SK-N-SH treated with all-trans-retinoic acid at 6 μM for 48 hours (cell line): ENCODE data around the gene RPS19BP1.

Experiments
- ARNTL ChIP-seq: fragments of 450-650 bp; formaldehyde crosslinking; IDR thresholded peaks from 2 replicates; pipeline ENCODE4 v1.5.0; 2020; ENCODE audit warnings: low read depth, mild to moderate bottlenecking, moderate library complexity, borderline replicate concordance
- CSRNP3 ChIP-seq: fragments of 250-450 bp; sonication (Bioruptor Pico); IDR thresholded peaks from 2 replicates; pipeline ENCODE4 v1.5.1; 2021; ENCODE audit warnings: mild to moderate bottlenecking, moderate library complexity
- ISL1 ChIP-seq: fragments of 250-450 bp; sonication (Bioruptor Pico); IDR thresholded peaks from 2 replicates; pipeline ENCODE4 v2.1.2; 2022; ENCODE audit warnings: mild to moderate bottlenecking, moderate library complexity
- PATZ1 ChIP-seq: fragments of 250-450 bp; sonication (Bioruptor Pico); IDR thresholded peaks from 2 replicates; pipeline ENCODE4 v1.8.0; 2020; ENCODE audit warnings: mild to moderate bottlenecking, moderate library complexity, borderline replicate concordance
- PPARA ChIP-seq: fragments of 250-450 bp; sonication (Bioruptor Pico); IDR thresholded peaks from 2 replicates; pipeline ENCODE4 v1.5.0; 2020; ENCODE audit warnings: mild to moderate bottlenecking, borderline replicate concordance
- RARB ChIP-seq: fragments of 250-450 bp; sonication (Bioruptor Pico); IDR thresholded peaks from 2 replicates; pipeline ENCODE4 v1.8.0; 2021; ENCODE audit warnings: mild to moderate bottlenecking, moderate library complexity
- SNAI2 ChIP-seq: fragments of 250-450 bp; sonication (Bioruptor Pico); IDR thresholded peaks from 2 replicates; pipeline ENCODE4 v1.5.0; 2020; ENCODE audit warnings: mild to moderate bottlenecking, moderate library complexity
- TSHZ2 ChIP-seq: fragments of 250-450 bp; sonication (Bioruptor Pico); IDR thresholded peaks from 2 replicates; pipeline ENCODE4 v1.5.0; 2020; ENCODE audit warnings: mild to moderate bottlenecking, moderate library complexity
- ZC3H10 ChIP-seq: fragments of 250-450 bp; sonication (Bioruptor Pico); IDR thresholded peaks from 2 replicates; pipeline ENCODE4 v1.5.1; 2021; ENCODE audit warnings: mild to moderate bottlenecking, moderate library complexity
- ZNF565 ChIP-seq: fragments of 450-650 bp; formaldehyde crosslinking; conservative IDR thresholded peaks from 2 replicates; pipeline ENCODE4 v1.5.0; 2020; ENCODE audit warnings: low read depth, mild to moderate bottlenecking, moderate library complexity
- ZNF70 ChIP-seq: fragments of 450-650 bp; formaldehyde crosslinking; IDR thresholded peaks from 2 replicates; pipeline ENCODE4 v1.5.0; 2020; ENCODE audit warnings: mild to moderate bottlenecking, moderate library complexity
- ZNF8 ChIP-seq: fragments of 450-650 bp; formaldehyde crosslinking; IDR thresholded peaks from 2 replicates; pipeline ENCODE4 v1.5.0; 2020; ENCODE audit warnings: mild to moderate bottlenecking, moderate library complexity

GRCh38 chr22:39574779-39575551, 42.4 kb upstream of the RPS19BP1 start:
- TF ChIP-seq ZC3H10 (CRISPR knock-in tag) (no peak), PPARA (CRISPR knock-in tag) (no peak), CSRNP3 (CRISPR knock-in tag) (no peak), ZNF8 (CRISPR knock-in tag) (no peak), ISL1 (CRISPR knock-in tag) (no peak), SNAI2 (CRISPR knock-in tag) (no peak), ZNF565 (CRISPR knock-in tag) (no peak), ARNTL (no peak), TSHZ2 (CRISPR knock-in tag) (no peak), RARB (CRISPR knock-in tag) (no peak), PATZ1 (CRISPR knock-in tag) (no peak), ZNF70 (no peak)
